Endothelial cell of umbilical vein (primary cell): ENCODE data around the gene ADCY3. TPM values are rescaled to one million over a fixed set of nuclear protein-coding genes. Genes with fewer than 3 reads are reported as not detected.

Experiments used
- BruUV-seq: library from RNA; stranded (reverse); fragments of 400-500 nt; replicated peaks from 2 replicates; lab custom pipeline; 2021; lab: Mats Ljungman, UMichigan
- CTCF ChIA-PET: fragments of 300-600, 350-600 bp; sonication (Branson Sonifier 250); formaldehyde crosslinking; loops from one replicate; lab custom pipeline; 2021; ENCODE audit warnings: antibody characterized with exemption, inconsistent platforms; lab: Charles Lee
- POLR2A ChIA-PET: fragments of 300-600, 350-600 bp; sonication (Branson Sonifier 250); formaldehyde crosslinking; loops from one replicate; lab custom pipeline; 2021; ENCODE audit warnings: antibody characterized with exemption, inconsistent platforms; lab: Charles Lee
- DNase-seq: peaks from one replicate; pipeline ENCODE4 v3.0.0-alpha.2; 2011; ENCODE audit warnings: low read depth, low spot score
- FAIRE-seq: peaks from 2 replicates; lab custom pipeline; 2011; peaks lifted over from hg19 to GRCh38; lab: Jason Lieb, UNC
- H2AFZ ChIP-seq: 2 replicates; pipeline ENCODE4 v1.6.0; 2012; ENCODE audit warnings: low read depth, low read length, control low read depth, inconsistent platforms
- H3K27ac ChIP-seq: 2 replicates; pipeline ENCODE4 v1.5.1; 2011; ENCODE audit warnings: low read depth, mild to moderate bottlenecking, control low read depth, low read length, moderate library complexity; ENCODE audit not compliant: insufficient read depth
- H3K27me3 ChIP-seq, 2 experiments: 2 replicates each; pipeline versions ENCODE4 v1.6.0 to v1.6.1; 2011; ENCODE audit warnings: low read length in 2 of 2, mixed read lengths in 1 of 2; ENCODE audit not compliant: control insufficient read depth in 2 of 2, insufficient read depth in 2 of 2
- H3K36me3 ChIP-seq, 2 experiments: 2 replicates in 1 of 2; 3 replicates in 1 of 2; pipeline ENCODE4 v1.5.1; 2011; ENCODE audit warnings: low read length in 2 of 2, mild to moderate bottlenecking in 1 of 2, moderate library complexity in 1 of 2; ENCODE audit not compliant: control insufficient read depth in 2 of 2, insufficient read depth in 2 of 2; ENCODE audit errors: extremely low read depth in 1 of 2
- H3K4me1 ChIP-seq: 3 replicates; pipeline ENCODE4 v1.5.1; 2011; ENCODE audit warnings: mild to moderate bottlenecking, low read length; ENCODE audit not compliant: control insufficient read depth, insufficient read depth; ENCODE audit errors: extremely low read depth
- H3K4me2 ChIP-seq: 2 replicates; pipeline ENCODE4 v1.6.1; 2011; ENCODE audit warnings: low read length, control low read depth, mixed read lengths; ENCODE audit not compliant: insufficient read depth
- H3K4me3 ChIP-seq, 3 experiments: fragments of 200-600 bp in 1 of 3; sonication (generic), shearing (Covaris generic) in 1 of 3; replicated peaks in 1 of 3; 2 replicates each; pipeline ENCODE4 v1.5.1; 2011 to 2016; ENCODE audit warnings: control low read depth in 3 of 3, low read length in 3 of 3, mild to moderate bottlenecking in 2 of 3, inconsistent platforms in 1 of 3, low read depth in 1 of 3, moderate library complexity in 1 of 3; ENCODE audit not compliant: insufficient read depth in 1 of 3
- H3K79me2 ChIP-seq: 2 replicates; pipeline ENCODE4 v1.6.0; 2012; ENCODE audit warnings: low read length, inconsistent platforms; ENCODE audit not compliant: control insufficient read depth, insufficient read depth
- H3K9ac ChIP-seq: replicated peaks from 2 replicates; pipeline ENCODE3; 2011; ENCODE audit warnings: low read length, control low read depth; ENCODE audit not compliant: insufficient read depth; ENCODE audit errors: extremely low read depth
- H3K9me1 ChIP-seq: replicated peaks from 3 replicates; pipeline ENCODE4 v1.6.0; 2011; ENCODE audit warnings: mild to moderate bottlenecking, low read length; ENCODE audit not compliant: control insufficient read depth, insufficient read depth; ENCODE audit errors: extremely low read depth
- H3K9me3 ChIP-seq: replicated peaks from 2 replicates; pipeline ENCODE4 v1.5.1; 2012; ENCODE audit warnings: low read length, inconsistent platforms; ENCODE audit not compliant: control insufficient read depth, insufficient read depth
- H4K20me1 ChIP-seq: replicated peaks from 2 replicates; pipeline ENCODE3; 2011; ENCODE audit warnings: mild to moderate bottlenecking, low read length; ENCODE audit not compliant: control insufficient read depth, insufficient read depth; ENCODE audit errors: extremely low read depth
- CTCF ChIP-seq, 2 donors: IDR thresholded peaks; 1 replicate in 1 of 2; 2 replicates in 1 of 2; pipeline ENCODE4 v1.5.1; 2011; ENCODE audit warnings: low read length in 2 of 2, mild to moderate bottlenecking in 2 of 2, moderate library complexity in 2 of 2, control low read depth in 1 of 2, inconsistent platforms in 1 of 2, low read depth in 1 of 2; ENCODE audit not compliant: insufficient read depth in 1 of 2; ENCODE audit errors: extremely low read depth in 1 of 2
- EZH2 ChIP-seq: IDR thresholded peaks from 2 replicates; pipeline ENCODE4 v1.6.1; 2012; ENCODE audit warnings: borderline replicate concordance, low read depth, mild to moderate bottlenecking, moderate library complexity, low read length, inconsistent platforms; ENCODE audit not compliant: severe bottlenecking
- FOS ChIP-seq: IDR thresholded peaks from 2 replicates; pipeline ENCODE4 v1.6.1; 2011; ENCODE audit warnings: mild to moderate bottlenecking, low read length, moderate library complexity, borderline replicate concordance; ENCODE audit not compliant: insufficient read depth
- GATA2 ChIP-seq: IDR thresholded peaks from 2 replicates; pipeline ENCODE4 v1.7.0; 2011; ENCODE audit warnings: low read depth, mild to moderate bottlenecking, moderate library complexity, mixed read lengths, low read length; ENCODE audit not compliant: insufficient read length, insufficient read depth
- JUN ChIP-seq: IDR thresholded peaks from 2 replicates; pipeline ENCODE4 v1.6.1; 2011; ENCODE audit warnings: borderline replicate concordance, low read depth; ENCODE audit not compliant: insufficient read length, insufficient read depth
- MAX ChIP-seq: IDR thresholded peaks from 2 replicates; pipeline ENCODE4 v1.6.1; 2011; ENCODE audit not compliant: insufficient read depth, insufficient read length
- MYC ChIP-seq: IDR thresholded peaks from one replicate; pipeline ENCODE4 v1.6.1; 2011; ENCODE audit warnings: mild to moderate bottlenecking, low read depth, low read length
- POLR2A ChIP-seq: IDR thresholded peaks from 2 replicates; pipeline ENCODE4 v1.6.1; 2012; ENCODE audit warnings: low read depth, mild to moderate bottlenecking, control low read depth, low read length
- POLR2AphosphoS5 ChIP-seq: IDR thresholded peaks from 2 replicates; pipeline ENCODE4 v1.6.1; 2012; ENCODE audit warnings: low read depth, mild to moderate bottlenecking, control low read depth, low read length, moderate library complexity; ENCODE audit not compliant: insufficient read depth
- dilution Hi-C: fragments of 300-500 bp; cut with MboI; formaldehyde crosslinking; loops from one replicate; pipeline ENCODE4 v1.15.0; 2019; ENCODE audit warnings: low sequenced_read_pairs; ENCODE audit not compliant: extremely low pct_ligation_motif_present
- intact Hi-C: fragments of 100-400 bp; cut with micrococcal nuclease; formaldehyde crosslinking; loops from one replicate; pipeline ENCODE4 v1.10.0; 2022
- polyA plus RNA-seq, 4 experiments: library from polyadenylated mRNA; depleted of rRNA in 3 of 4; stranded (reverse) in 3 of 4; unstranded in 1 of 4; fragments of >200 nt; gene quantifications; 2 replicates each; pipeline versions ENCODE4 v1.2.1 to v1.2.3, GENCODE V29; 2011 to 2012; ENCODE audit warnings: missing spikeins in 1 of 4
- small RNA-seq: library from RNA; depleted of rRNA; stranded (forward); fragments of <200 nt; gene quantifications from one replicate; pipeline ENCODE3, GENCODE V24; 2012; ENCODE audit warnings: low replicate concordance, low read depth; ENCODE audit not compliant: insufficient read depth, insufficient read length
- total RNA-seq: library from RNA; stranded (reverse); gene quantifications from 2 replicates; pipeline ENCODE4 v1.2.3, GENCODE V29; 2021

ADCY3 gene
- total and polyA plus RNA-seq, 2 donors (not counting 3 experiments of a cell fraction or from before 2014, with no cell fraction given), result 54.0 to 61.3 TPM

- CTCF ChIA-PET, result no interaction called here
- Histone ChIP-seq H3K27ac (no peak overlapping the region), H3K9me1 (no peaks in the 10 kb centered on the region), H3K27me3 (no peaks in the 10 kb centered on the region), H3K9ac (no peak overlapping the region), H3K4me3 (no peak overlapping the region), H4K20me1 (no peaks in the 10 kb centered on the region), H3K79me2 (no peaks in the 10 kb centered on the region), H3K36me3 (peaks cover 0 to 1% of the 10 kb centered on the region in 2 experiments), H2AFZ (no peak overlapping the region), H3K4me2 (no peak overlapping the region), H3K4me1 (no peaks in the 10 kb centered on the region), H3K9me3 (no peaks in the 10 kb centered on the region)
- dilution Hi-C loops (no loop called here), intact Hi-C loops (no loop called here)
- no peak for TF ChIP-seq POLR2A
- TF ChIP-seq JUN, result no peak
- TF ChIP-seq MAX, result no peak
- TF ChIP-seq FOS, result no peak
- TF ChIP-seq GATA2, result no peak
- no peak for TF ChIP-seq MYC
- no peak for TF ChIP-seq EZH2
- TF ChIP-seq POLR2AphosphoS5, result no peak
- no peak for TF ChIP-seq CTCF (IDR thresholded peaks at IDR 0.05; ENCODE audit: extremely low read depth in 1 of 2, insufficient read depth in 1 of 2, low read depth in 1 of 2, low read length in 2 of 2)
- no peak for FAIRE-seq
- POLR2A ChIA-PET, result no interaction called here
- DNase-seq, result no peak
- BruUV-seq, result no TSS peak
These were observed 149.0 kb downstream of the ADCY3 start for GRCh38 chr2:24771061-24771460.

Small RNA genes within 50 kb of the gene (small RNA-seq; reads per million reads assigned to genes)
- gene AC013267.1 (not detected), gene RF00016 (not detected)

Other genes with a start within 250 kb of the ADCY3 start
- 35.6 and 41.1 TPM in 2 replicates for gene PTRHD1, start 126.8 kb downstream of the ADCY3 start, total RNA-seq
- 68.8 and 86.6 TPM in 2 replicates for gene PTRHD1, start 126.8 kb downstream of the ADCY3 start, polyA plus RNA-seq
- 42.2 and 45.3 TPM in 2 replicates for gene CENPO, start 126.8 kb downstream of the ADCY3 start, total RNA-seq
- gene CENPO, start 126.8 kb downstream of the ADCY3 start, polyA plus RNA-seq, result 25.4 and 26.8 TPM in 2 replicates
- gene DNAJC27, start 51.7 kb upstream of the ADCY3 start, total RNA-seq, result 3.2 and 3.9 TPM in 2 replicates
- gene DNAJC27, start 51.7 kb upstream of the ADCY3 start, polyA plus RNA-seq, result 1.1 and 1.3 TPM in 2 replicates
- 0.58 and 0.77 TPM in 2 replicates for gene EFR3B, start 121.8 kb upstream of the ADCY3 start, total RNA-seq
- gene EFR3B, start 121.8 kb upstream of the ADCY3 start, polyA plus RNA-seq, result 0.15 and 0.21 TPM in 2 replicates
- 0.69 and 2.7 TPM in 2 replicates for gene POMC, start 248.3 kb upstream of the ADCY3 start, total RNA-seq
- 2.4 and 3.2 TPM in 2 replicates for gene POMC, start 248.3 kb upstream of the ADCY3 start, polyA plus RNA-seq